GM18858 (cell line): ENCODE data around the gene VAV2.

Source experiments
- ATAC-seq: cut with Tn5 transposase; IDR thresholded peaks from one replicate; pipeline ENCODE4 v1.9.1; 2021; ENCODE audit not compliant: unreplicated experiment

VAV2 gene

DNA sequence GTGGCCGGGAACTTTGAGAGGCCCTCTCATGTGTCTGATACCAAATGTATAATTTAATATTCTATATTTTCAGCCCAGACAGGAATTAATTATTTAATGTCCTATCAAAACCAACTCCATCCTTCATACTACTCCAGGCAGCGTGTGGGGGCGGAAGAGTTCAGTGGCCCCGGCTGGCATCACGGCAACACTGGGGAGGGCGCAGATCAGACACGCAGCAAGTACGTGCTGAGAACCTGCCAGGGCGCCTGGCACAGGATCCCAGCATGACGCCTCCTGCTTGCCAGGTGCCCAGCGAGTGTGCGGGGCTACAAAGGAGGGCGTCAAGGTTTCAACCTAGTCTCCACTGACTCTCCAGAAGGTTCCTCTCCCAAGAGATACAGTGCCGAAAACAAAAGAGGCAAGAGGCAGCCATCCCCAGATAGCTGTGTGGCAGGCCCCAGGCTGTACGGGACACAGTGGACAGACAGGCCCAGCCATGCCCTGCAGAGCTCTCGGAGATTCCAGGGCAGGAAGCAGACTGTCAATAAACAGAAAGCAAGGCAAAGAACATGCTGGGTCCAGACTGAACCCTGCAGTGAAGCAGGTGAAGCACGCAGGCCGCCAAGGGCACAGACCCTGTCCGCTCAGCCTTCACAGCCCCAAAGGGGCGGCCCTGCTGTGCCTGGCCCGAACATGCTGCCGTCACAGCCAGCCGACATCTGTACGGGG lies 110.3 kb downstream of the VAV2 start:
- no peak for ATAC-seq

DNA sequence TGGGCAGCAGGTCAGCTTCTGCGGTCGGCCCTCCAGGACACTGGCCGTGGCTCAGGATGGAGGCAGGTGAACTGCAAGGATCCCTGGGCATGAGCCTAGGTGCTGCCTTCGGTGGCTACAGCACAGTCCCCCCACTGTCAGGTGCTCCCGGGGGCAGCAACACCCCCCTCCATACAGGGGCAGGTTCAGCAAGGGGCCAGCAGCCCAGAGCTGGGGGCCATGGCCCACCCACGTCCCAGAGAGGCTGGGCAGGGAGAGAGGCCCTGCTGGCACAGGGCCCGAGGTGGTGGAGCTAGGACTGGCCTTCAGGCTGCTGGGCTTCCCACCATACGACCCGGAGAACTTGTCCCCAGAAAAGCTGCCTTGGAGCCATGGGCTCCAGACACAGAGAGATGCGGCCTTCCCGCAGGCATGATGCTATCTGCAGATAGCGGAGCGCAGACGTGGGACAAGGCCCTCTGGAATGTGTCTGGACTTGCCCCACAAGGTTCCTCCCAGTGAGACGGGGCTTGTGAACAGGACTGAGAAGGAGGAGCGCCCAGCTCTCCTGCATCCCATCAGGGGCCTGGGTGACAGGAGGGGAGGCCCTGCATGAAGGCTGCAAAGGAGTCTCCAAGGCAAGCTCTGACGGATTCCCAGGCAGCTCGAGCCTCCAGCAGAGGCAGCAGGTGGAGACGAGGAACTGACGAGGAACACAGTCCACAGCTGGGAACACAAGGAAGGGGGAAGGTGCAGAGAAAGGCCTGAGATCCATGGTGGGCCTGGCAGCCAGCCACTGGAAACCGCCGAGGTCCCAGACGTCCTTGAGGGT lies 111.1 kb downstream of the VAV2 start:
- no peak for ATAC-seq

DNA sequence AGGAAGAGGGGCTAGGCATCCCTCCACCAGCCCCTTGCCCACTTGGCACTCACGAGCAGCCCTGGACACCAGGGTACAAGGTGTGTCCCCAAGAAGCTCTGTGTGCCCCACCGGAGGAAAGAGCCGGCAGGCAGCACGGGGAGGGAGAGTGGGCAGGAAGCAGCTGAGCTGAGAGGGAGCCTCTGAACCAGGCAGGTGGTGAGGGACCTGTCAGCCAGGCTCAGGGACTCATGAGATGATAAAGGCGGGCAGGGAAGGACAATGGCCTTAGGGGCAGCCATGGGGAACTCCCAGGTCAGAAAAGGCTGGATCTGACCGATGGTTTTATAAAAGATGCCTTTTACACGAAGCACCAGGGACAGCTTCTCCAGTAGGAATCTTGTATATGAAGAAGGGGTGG lies 112.0 kb downstream of the VAV2 start:
- no peak for ATAC-seq

DNA sequence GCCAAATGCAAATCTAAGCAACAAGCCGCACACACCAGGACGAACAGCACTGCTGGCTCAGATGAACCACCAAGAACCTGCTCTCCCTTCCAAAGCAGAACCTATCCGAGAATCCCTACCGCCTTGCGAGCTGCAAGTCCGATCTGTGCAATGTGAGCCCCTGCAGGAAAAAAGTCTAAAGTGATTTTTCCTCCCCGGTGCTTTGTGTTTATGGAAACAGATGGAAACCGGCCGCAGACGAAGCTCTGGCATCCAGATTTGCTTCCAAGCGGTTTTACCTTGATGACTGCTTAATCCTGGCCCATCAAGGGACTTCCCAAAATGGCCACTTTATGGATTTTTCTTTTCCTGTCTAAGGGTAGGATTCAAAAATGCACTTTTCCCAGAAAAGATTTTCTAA lies 112.5 kb downstream of the VAV2 start:
- no peak for ATAC-seq

DNA sequence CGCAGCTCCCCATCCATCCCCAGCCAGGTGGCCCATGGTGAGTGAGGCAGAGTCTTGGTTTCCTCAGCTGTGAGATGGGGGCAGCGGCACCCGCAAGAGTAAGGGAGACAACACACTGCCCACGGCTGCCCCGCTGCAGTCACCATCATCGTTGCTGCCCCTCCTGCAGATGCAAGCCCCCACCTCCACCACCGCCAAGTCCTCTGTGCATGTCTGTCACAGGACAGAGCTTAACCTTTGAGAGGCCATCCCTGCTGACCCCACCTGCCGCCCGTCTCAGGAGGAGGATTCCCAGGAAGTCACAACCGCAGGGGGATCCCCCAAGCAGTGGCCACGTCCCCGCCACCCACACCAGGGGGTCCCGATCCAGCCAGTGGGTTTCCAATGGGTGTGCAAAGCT lies 113.7 kb downstream of the VAV2 start:
- ATAC-seq = no peak

DNA sequence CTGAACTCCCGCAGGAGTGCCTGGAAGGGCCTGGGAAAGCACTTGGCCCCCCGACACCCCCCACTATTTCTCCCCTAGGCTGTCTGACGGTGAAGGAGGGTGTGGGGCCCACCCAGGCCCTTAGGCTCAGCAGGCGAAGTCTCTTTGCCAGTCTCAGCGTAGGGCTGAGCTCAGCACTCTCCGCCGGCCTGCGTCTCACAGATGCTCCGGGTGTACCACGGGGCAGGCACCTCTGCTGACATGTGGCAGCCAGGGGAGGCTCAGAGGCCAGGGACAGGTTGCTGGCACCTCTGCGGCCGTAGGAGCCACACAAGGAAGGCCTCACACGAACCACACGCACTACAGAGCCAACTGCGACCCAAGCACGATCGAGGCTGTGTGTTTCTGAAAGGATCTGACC lies 114.2 kb downstream of the VAV2 start:
- ATAC-seq = no peak

DNA sequence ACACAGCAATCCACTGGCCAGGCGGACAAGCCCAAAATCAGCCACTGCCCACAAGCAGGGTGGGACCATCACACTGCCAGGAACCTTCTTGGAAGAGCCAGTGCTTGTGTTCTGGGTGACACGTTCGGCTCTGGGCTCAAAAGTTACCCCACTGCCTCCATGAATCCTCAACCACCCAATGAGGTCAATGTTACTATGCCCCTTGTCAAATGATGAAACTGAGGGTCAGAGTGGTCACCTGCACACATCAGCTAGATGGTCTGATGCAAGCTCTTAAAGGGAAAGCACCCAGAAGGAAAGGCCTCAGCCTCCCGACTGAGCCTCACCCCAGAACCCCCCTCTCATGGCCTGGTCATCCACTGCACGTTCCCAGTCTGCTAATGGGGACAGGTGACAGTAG lies 114.8 kb downstream of the VAV2 start:
- ATAC-seq = no peak

DNA sequence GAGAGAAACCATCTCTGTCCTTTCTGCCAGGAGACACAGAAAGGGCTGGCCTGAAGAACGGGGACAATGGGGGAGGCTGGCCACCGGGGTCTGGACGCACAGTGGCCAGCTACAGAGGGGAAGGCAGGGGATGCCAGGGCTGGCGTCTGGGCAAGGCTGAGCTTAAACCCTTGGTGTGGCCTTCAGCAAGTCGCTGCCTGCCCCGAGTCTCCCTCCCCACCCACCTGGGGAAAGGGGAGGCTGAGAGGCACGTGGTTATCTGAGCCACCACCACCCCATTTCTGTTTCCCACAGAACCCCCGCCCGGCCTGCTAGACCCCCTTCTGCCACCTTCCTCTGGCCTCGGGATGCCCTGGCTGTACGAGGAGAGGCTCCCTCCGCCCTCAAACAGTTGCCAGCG lies 115.3 kb downstream of the VAV2 start:
- ATAC-seq = no peak

DNA sequence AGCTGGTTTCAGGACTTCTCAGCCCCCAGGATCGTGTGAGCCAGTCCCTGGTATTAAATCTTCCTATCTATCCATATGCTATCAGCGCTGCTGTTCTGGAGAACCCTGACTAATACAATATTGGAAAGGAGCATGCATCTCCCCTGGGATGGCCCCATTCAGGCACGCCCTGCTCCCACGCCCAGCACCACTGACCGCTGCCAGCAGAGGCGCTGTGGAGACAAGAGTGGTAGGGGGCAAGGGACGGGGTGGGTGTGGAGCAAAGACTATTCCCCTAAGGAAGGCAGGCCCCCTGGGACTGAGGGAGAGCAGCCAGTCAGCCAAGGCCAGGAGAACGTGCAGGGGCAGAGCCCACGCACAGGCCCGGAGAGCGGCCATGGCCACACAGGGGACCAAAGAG lies 116.0 kb downstream of the VAV2 start:
- no peak for ATAC-seq

DNA sequence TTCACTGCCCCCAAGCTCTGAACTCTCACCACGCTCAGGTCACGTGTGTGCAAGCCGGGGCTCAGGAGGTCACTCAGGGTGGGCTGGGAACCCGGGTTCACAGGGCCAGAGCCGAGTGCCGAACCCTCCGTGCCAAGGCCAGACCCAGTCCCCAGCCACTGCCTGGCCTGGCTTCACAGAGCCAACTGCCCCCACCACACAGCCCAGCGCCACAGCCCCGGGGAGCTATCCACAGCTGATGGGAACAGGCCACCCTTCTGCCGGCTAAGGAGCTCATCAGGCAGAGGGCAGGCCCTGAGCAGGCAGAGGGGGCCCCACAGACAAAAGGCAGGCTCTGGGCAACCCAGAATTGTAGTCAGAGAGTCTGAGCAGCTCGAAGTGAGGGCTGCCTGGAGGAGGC lies 117.0 kb downstream of the VAV2 start:
- no peak for ATAC-seq

DNA sequence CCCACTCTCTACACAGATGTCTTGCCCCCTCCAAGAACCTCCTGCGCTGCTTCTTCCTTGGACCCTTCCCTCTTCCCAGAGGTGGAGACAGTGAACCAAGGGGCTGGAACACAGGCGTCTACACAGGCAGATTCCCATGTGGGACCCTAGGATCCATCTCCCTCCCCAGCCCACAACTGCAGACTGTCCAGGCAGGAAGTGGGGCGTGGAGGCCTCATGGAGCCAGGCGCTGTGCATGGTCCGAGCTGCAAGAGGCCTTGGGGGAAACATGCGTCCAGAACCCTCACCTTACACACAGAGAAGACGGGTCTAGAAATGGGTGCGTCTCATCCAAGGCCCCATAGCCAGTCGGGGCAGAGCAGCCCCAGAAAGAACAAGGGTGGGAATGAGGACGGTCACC lies 117.5 kb downstream of the VAV2 start:
- ATAC-seq = no peak

DNA sequence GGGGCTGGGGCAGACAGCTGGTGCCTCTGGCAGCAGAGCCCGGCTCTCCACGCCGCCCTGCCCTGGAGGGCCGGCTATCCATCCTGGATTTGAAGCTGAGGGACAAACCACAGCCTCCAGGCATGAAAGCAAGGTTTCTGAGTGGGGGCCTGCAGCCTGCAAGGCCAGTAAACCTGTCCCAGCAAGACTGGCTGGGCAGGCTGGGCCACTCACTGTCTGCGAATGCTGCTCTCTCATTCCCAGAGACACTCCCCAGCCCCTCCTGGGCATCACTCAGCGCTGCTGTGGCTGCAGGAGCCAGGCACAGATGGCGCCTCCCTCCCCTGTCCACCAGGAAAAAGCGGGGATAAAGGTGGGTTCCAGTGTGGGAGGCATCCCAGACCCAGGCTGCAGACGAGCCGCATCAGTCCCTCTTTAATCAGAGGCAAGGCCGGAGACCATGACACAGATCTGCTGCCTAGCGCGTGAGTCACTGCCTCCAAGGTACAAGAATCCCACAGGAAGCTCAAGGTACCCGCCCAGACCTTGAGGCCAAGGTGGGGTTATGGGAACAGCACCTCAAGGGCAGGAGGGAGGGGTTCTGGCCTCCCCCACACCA lies 118.0 kb downstream of the VAV2 start:
- ATAC-seq = no peak

DNA sequence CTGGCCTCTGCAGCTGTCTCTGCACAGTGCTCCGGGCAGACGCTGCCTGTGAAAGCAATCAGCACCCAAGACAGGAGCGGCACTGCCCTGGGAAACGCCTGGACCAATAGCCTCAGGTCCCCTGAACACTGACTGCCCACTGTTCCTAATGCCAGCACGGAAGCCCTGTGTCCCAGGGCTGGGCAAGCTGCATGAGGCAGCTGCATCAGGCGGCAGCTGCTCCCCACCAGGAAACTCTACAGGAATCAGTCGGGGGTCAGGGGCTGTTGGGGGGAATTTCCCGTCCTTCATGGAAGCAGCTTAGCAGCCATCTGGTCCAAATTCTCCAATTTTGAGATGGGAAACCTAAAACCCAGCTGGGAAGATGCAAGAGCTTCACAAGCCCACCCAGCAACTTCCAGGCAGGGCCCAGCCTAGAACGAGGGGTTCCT lies 118.6 kb downstream of the VAV2 start:
- no peak for ATAC-seq

DNA sequence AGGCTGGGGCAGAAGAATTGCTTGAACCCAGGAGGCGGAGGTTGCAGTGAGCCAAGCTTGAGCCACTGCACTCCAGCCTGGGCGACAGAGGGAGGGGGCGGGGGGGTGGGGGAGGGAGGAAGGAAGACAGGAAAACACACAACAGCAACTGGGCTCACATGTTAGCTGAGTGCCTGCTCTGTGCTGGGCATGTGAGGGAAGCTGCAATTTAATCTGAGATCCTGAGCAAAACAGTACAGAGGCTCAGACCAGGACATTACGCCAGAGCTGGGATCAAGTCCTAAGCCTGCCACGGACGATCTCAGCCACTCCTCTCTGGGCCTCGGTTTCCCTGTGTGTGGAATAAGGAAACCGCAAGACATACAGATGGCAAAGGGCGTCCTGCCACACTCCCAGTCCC lies 119.1 kb downstream of the VAV2 start:
- no peak for ATAC-seq

DNA sequence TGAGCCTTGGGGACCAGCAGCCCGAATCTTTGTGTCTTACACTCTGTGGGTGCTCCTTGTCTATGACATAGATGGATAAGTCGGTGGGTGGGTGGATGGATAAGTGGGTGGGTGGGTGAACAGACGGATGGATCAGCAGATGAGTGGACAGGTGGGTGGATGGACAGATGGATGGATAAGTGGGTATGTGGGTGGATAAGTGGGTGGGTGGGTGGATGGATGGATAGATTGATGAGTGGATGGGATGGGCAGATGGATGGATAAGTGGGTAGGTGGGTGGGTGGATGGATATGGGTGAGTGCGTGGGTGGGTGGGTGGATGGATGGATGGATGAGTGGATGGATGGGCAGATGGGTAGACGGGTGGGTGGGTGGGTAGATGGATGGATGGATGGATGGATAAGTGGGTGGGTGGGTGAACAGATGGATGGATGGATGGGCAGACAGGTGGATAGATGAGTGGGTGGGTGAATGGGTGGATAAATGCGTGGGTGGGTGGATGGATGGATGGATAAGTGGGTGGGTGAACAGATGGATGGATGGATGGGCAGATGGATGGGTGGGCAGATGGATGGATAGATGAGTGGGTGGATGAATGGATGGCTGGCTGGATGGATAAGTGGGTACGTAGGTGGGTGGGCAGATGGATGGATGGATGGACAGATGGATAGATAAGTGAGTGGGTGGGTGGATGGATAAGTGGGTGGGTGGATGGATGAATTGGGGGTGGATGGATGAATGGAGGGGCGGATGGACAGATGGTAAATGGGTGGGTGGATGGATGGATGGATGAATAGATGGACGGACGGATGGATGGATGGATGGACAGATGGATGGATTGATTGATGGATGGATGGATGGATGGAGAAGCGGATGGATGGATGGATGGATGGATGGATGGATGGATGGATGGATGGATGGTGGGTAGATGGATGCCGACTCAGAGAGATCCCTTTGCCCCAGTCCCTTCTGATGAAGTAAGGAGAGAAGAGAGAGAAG lies 121.2 kb downstream of the VAV2 start:
- no peak for ATAC-seq

DNA sequence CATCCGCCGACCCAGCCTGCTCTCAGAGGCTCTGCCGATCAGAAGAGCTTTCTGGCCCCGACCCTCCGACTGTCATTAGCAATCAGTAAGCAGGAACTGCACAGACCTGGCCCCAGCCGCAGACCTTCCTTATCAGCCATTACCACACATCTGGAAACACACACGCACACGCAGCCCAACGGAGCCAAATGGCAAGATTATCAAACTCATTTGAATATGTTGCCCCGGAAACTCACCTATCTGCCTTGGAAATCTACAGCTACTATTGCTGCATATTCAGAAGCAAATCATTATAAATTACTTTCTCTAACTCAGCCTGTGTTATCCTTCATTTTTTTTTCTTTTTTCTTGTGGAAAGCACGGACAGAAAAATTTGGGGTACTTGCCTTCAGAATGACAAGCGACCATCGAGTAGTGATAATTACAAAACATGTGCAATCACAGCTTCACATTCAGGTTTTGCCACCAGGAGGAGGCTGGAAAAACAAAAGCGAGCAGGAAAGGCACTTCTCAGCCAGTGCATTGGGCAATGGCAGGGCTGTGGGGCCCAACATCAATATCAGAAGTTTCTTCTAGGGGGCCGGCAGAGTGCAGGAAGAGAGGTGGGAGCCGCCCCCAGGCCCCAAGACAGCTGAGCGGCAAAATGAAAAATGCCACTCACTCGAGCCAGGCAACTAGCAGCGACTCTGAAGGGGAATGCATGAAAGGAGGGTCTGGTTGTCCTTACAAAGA lies 122.3 kb downstream of the VAV2 start:
- no peak for ATAC-seq

DNA sequence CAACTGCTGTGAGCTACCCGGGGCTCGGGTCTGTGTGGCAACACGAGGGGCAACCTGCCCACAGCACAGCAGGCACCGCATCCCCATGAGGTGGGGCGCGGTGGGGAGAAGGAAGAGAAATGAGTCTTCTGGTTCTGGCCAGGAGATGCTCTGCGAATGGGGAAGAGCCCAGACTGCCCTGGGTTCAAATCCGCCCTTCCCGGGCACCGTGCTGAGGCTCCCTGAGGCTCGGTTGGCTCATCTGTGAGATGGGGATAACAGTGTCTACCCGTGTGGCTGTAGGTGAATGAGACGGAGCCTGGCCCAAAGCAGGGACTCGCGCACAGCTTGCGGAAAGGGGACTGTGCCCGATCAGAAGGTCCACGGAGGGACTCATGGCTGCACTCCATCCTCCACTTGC lies 123.9 kb downstream of the VAV2 start:
- no peak for ATAC-seq

DNA sequence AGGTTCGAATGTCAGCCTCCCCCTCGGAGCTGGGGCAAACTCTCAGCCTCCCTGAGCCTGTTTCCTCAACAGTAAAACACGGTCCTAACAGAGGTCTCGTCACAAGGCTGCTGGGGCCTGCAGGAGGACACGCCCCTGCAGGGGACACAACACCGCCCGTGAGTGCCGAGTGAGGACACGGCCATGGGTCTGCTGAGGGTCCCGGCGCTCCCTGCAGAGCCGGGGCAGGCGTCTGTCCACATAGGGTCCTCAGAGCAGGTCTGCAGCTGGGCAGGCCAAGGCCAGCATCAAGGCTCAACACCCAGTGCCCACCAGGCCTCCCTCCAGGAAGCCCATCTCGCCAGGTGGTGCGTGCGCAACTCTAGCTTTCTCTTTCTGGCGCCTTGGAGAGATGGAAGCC lies 125.2 kb downstream of the VAV2 start:
- ATAC-seq = no peak

DNA sequence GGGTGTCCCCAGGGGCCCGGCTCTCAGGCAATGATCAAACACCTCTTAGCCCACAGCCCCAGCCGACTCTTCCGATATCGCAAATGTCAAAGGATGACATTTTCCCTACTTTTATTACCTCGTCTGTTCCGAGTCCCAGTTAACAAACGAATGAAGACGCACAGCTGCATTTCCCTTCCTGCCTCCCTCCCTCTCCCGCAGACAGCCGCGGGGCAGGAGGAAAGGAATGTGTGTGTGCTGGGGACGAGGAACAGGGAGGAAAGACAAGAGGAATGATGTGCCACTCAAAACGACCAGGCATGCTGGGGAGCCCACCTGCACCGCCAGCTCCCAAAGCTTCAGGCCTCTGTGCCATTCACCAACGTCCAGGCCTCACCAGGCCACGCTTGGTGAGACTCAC lies 128.1 kb downstream of the VAV2 start:
- ATAC-seq = no peak

DNA sequence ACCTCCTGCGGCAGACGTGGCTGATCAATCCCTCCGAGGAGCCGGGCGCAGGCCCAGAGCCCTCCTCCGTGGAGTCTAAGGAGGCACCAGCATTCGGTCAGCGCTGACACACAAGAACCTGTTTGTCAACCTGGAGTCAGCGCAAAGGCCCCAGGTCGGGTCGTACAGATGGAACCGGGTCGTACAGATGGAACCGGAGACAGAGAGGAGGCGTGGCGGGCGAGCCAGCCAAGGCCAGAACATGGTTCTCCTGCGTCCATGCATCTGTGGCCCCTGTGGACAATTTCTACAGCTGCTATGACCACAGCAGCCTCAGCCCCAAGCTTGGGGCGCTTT lies 128.9 kb downstream of the VAV2 start:
- ATAC-seq = no peak
